ENCODE data around the gene BNC2.

BNC2 gene

GRCh38 chr9:16869131-16869881 lies 1.2 kb downstream of the BNC2 start:
- FAIRE-seq = no peak

GRCh38 chr9:16868701-16869100 lies 1.8 kb downstream of the BNC2 start:
- no peak for FAIRE-seq

GRCh38 chr9:16867576-16868311 lies 2.7 kb downstream of the BNC2 start:
- no peak for FAIRE-seq

DNA sequence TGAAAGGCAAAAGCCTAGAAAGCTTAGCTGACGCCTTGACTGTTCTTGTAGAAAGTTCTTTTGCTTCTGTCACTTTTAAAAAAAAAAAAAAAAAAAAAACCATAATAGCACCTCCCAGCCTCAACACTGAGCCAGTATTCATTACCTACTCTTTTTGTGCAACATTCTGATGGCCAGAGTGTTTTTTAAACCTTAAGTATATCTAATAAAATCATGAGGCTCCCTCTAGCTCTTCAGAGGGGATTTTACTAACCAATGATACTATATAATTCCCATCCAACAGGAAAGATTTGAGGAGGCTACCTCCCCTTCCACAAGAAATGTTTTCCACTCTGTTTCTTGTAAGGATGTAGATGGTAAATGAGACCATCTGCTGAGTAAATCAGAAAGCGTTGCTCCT lies 3.9 kb downstream of the BNC2 start:
- FAIRE-seq = no peak

GRCh38 chr9:16864649-16865434 lies 5.6 kb downstream of the BNC2 start:
- no peak for FAIRE-seq

DNA sequence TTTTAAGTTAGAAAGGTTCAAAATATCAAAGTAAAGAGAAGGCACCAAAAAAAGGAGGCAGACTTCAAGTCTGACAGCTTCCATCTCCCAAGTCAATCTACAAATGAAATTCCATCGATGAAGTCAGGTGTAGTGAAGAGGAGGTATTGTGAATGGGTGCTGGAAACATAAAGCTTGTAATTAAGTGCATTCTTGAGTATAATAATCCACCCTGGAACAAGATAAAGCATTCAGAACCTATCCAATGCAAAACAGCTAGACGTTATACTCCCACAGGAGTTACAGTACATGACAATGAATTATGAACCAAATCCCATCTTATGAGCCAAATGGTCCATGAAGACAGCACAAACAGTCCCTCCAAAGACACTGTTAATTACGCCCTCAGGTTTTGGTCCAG lies 22.3 kb downstream of the BNC2 start:
- no peak for FAIRE-seq

GRCh38 chr9:16846986-16847385 lies 23.5 kb downstream of the BNC2 start:
- FAIRE-seq = no peak

GRCh38 chr9:16846367-16846766 lies 24.1 kb downstream of the BNC2 start:
- no peak for FAIRE-seq

DNA sequence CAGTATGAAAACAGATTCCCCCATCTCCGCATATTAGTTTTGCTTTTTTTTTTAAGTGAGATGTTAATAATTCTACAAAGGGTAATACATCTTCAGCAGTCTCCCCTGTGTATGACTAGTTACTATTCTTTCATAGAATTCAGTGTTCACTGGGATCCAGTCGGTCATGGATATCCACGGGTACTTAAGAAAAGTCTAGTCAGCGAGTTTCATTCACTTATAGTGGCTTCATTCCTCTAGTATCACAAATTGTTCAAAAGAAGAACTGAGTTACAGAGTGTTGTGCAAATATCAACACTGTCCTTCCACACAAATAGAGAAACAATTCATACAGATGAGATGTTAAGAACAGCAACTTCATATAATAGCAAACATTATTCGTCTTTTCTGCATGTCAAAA lies 35.7 kb downstream of the BNC2 start:
- no peak for FAIRE-seq

DNA sequence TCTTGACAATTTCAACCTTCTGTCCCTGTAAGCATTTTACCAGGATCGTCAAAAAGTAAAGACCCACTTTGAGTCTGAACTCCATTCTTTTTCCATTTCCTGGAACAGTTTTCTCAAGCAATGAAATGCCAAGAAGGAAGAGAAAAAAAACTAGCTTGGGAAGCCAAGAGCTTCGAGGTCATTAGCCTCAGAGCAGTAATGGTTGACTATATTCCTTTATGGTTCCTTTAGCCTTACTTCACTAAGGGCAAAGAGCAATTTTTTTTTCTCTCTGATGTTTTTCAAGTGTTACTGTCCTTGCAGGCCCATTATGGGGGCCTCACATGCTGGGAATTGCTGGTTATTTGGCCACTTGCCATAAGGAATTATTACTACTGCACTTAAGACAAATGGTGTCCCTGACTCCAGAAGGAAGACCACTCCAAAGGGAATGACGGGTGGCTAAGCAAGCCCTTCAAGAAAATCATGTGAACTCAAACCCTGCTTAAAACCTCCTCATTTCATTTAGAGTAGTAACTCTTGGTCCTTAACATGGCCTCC lies 37.1 kb downstream of the BNC2 start:
- no peak for FAIRE-seq

- no peak for FAIRE-seq
Measured at GRCh38 chr9:16832101-16832500, 38.4 kb downstream of the BNC2 start.

- FAIRE-seq = no peak
Measured at GRCh38 chr9:16830806-16831205, 39.7 kb downstream of the BNC2 start.

DNA sequence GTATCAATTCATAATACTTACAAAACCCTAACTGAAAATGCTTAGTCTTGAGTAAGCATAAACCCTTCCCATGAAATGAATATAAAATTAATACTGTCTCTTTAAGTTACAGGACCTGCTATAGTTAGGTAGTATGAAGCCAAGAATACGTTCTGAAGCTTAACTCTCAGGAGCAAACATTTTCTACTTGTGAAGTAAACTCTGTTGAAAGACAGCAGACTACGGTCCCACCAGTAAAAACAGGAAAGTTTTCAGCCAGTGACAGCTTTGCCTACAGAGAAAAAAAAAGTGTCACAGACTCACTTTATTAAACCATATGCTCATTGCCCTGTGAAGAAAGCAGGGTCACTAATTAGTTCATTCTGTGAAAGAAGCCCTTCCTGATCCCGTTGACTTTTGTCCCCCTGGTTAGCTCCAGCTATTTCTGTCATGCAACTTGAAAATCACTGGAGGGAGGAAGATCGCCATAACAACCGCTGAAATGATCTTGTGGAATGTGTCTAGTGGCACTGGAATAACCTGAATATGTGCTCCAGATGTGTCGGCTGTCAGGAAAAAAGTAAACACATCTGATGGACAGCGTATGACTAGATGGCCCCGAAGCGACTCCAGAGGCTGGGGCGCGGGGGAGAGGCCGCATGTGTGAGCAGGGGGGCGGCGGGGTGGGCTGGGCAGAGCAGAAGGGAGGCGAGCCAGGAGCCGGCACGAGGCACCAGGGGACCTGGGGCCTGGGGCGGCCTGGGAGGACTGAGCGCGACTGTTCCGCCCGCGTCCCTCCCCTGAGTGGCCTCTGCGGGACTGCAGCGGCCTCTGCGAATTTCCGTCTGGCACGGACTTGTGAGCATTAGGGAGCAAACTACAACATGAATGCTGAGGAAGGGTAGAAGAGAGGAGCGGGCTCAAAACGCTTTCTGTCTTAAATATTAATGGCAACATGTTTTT lies 41.9 kb downstream of the BNC2 start:
- FAIRE-seq = no peak

GRCh38 chr9:16825971-16826625 lies 44.4 kb downstream of the BNC2 start:
- no peak for FAIRE-seq

GRCh38 chr9:16825331-16825725 lies 45.1 kb downstream of the BNC2 start:
- no peak for FAIRE-seq

- FAIRE-seq = no peak
Measured at GRCh38 chr9:16824545-16825330, 45.7 kb downstream of the BNC2 start.

DNA sequence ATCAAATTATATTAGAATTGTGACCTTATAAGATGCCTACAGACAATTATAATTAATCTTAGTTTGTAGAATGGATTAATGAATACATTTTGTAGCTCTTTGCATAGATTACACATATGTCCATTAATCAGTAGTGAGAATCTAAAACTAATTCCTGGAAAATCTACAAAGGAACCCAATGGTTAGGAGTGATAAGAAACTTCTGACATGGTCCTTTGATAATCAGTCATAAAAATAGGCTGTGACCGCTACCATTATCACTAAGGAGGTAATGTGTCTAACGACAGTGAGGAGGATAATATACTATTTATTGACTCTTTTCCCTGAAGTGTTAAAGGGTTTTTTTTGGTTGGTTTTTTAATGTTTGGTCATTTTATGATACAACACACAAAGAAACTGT lies 46.6 kb downstream of the BNC2 start:
- FAIRE-seq = no peak

GRCh38 chr9:16821344-16821743 lies 49.1 kb downstream of the BNC2 start:
- FAIRE-seq = no peak

GRCh38 chr9:16817514-16817913 lies 53.0 kb downstream of the BNC2 start:
- no peak for FAIRE-seq

DNA sequence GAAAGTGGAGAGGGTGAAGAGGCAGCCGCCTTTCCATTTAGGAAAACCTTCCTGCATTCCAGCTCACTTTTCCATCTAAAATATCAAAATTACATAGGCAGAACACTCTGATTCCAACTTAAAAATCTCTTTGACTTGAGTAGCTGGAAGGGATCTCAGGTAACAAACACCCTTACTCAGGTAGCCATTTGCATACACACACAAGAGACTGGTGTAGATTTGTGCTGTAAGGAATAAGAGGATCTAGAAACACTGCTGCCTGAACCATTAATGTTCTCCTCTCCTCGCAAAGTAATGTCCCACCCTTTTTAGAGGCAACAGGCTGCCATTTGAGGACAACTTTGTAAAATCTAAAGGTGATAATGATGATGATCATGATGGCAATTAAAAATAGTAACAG lies 53.5 kb downstream of the BNC2 start:
- no peak for FAIRE-seq

GRCh38 chr9:16816011-16816410 lies 54.5 kb downstream of the BNC2 start:
- FAIRE-seq = no peak

Measured in A204.1 (cell line).